Esophagus squamous epithelium (tissue), 4 donors: Measurements from ENCODE around the gene SCNN1B.

Experiments used
- CTCF ChIP-seq, 6 experiments: fragments of 450-650 bp in 4 of 6; fragments of 200-600 bp in 2 of 6; sonication (generic) in 2 of 6; IDR thresholded peaks; one replicate each; pipeline ENCODE4 v1.5.1; 2016 to 2019; ENCODE audit warnings: antibody characterized with exemption in 6 of 6, mild to moderate bottlenecking in 4 of 6, moderate library complexity in 4 of 6
- POLR2A ChIP-seq, 4 donors: fragments of 450-650 bp; IDR thresholded peaks; one replicate each; pipeline ENCODE4 v1.6.1; 2017; ENCODE audit warnings: antibody characterized with exemption in 4 of 4, mild to moderate bottlenecking in 4 of 4, moderate library complexity in 3 of 4

- TF ChIP-seq POLR2A (IDR thresholded peaks at IDR 0.05) (no peak), CTCF (IDR thresholded peaks at IDR 0.05) (no peak)
Observed at GRCh38 chr16:23348579-23349469, 46.7 kb downstream of the SCNN1B start.
